Measurements from ENCODE around the gene HOXA5.

The HOXA5 gene

GRCh38 chr7:27185854-27186667 is 42.6 kb upstream of the HOXA5 start:
- Histone ChIP-seq H3K36me3 (ENCODE audit: control insufficient read depth in 2 of 2, insufficient read depth in 1 of 2, low read length in 2 of 2) (peaks cover 0 to 10% of the 10 kb centered on the region in 2 experiments; a peak in 2 of 3 replicates), H3K27ac (ENCODE audit: extremely low read depth, low read depth, low read length) (peak overlapping the region; percentile 99), H3K9me3 (ENCODE audit: control insufficient read depth, insufficient read depth, low read depth, low read length) (no peaks in the 10 kb centered on the region), H3K4me3 (ENCODE audit: low read depth, low read length) (peak overlapping the region; percentile 64), H3K4me1 (ENCODE audit: control insufficient read depth, insufficient read depth, low read length) (peaks cover 39% of the 10 kb centered on the region)
- ChIA-PET POLR2A (interaction anchor here (0.7 to 7.6 kb wide), 11 partner anchors 9 to 985 kb away, joined by 3 to 237 read pairs (median 3); partner anchors contain the start of genes CBX3, HIBADH, HOXA10 and HOXA13), CTCF (interaction anchor here (0.6 to 3.2 kb wide), 9 partner anchors 8 to 898 kb away, joined by 3 to 26 read pairs (median 4); partner anchors contain the start of genes HOXA13 and HOXA5)
- TF ChIP-seq ZNF837 (tag by site-specific recombination; IDR thresholded peaks at IDR 0.05) (0 out of 2 replicates have a peak, but pooled peaks have one; percentile 55), ZNF366 (tag by site-specific recombination; conservative IDR thresholded peaks at IDR 0.05) (peak; percentile 62), ZNF670 (tag by site-specific recombination; IDR thresholded peaks at IDR 0.05; ENCODE audit: low read depth) (no peak), ZNF394 (tag by site-specific recombination; IDR thresholded peaks at IDR 0.05; ENCODE audit: borderline replicate concordance) (peak; percentile 26; the same call in 1 of the 2 replicates), PRDM1 (tag by site-specific recombination; IDR thresholded peaks at IDR 0.05) (peak; percentile 86), ZNF23 (tag by site-specific recombination; IDR thresholded peaks at IDR 0.05; ENCODE audit: borderline replicate concordance) (no peak), ZNF747 (tag by site-specific recombination; IDR thresholded peaks at IDR 0.05) (no peak), ZNF2 (tag by site-specific recombination; IDR thresholded peaks at IDR 0.05) (peak; percentile 16), ZNF341 (tag by site-specific recombination; IDR thresholded peaks at IDR 0.05; ENCODE audit: low read depth) (peak; percentile 77), ZNF335 (tag by site-specific recombination; conservative IDR thresholded peaks at IDR 0.05) (peak; percentile 89), GLI2 (tag by site-specific recombination; IDR thresholded peaks at IDR 0.05; ENCODE audit: borderline replicate concordance, low read depth) (no peak), ZBTB48 (tag by site-specific recombination; IDR thresholded peaks at IDR 0.05) (peak; percentile 74), ZFHX2 (tag by site-specific recombination; conservative IDR thresholded peaks at IDR 0.05) (peak; percentile 41; the same call in 1 of the 2 replicates), ZNF529 (tag by site-specific recombination; IDR thresholded peaks at IDR 0.05; ENCODE audit: insufficient replicate concordance) (no peak), ZNF510 (tag by site-specific recombination; IDR thresholded peaks at IDR 0.05; ENCODE audit: insufficient replicate concordance) (no peak), ZNF423 (tag by site-specific recombination; IDR thresholded peaks at IDR 0.05) (no peak), ZNF629 (tag by site-specific recombination; IDR thresholded peaks at IDR 0.05) (no peak), KLF17 (tag by site-specific recombination; IDR thresholded peaks at IDR 0.05) (no peak), ZNF239 (tag by site-specific recombination; IDR thresholded peaks at IDR 0.05) (no peak), ZNF660 (tag by site-specific recombination; IDR thresholded peaks at IDR 0.05) (no peak), ZNF76 (tag by site-specific recombination; IDR thresholded peaks at IDR 0.05; ENCODE audit: borderline replicate concordance, low read depth) (0 out of 2 replicates have a peak, but pooled peaks have one; percentile 51), SALL2 (tag by site-specific recombination; IDR thresholded peaks at IDR 0.05; ENCODE audit: borderline replicate concordance) (no peak), ZNF132 (tag by site-specific recombination; IDR thresholded peaks at IDR 0.05; ENCODE audit: borderline replicate concordance) (no peak), ATF2 (tag by site-specific recombination; IDR thresholded peaks at IDR 0.05; ENCODE audit: low read depth) (no peak), ZNF223 (tag by site-specific recombination; IDR thresholded peaks at IDR 0.05) (no peak), GLIS1 (tag by site-specific recombination; IDR thresholded peaks at IDR 0.05) (peak; percentile 95), ZNF600 (tag by site-specific recombination; IDR thresholded peaks at IDR 0.05) (0 out of 2 replicates have a peak, but pooled peaks have one; percentile 37), SP2 (tag by site-specific recombination; IDR thresholded peaks at IDR 0.05) (peak; percentile 84), PRDM2 (tag by site-specific recombination; IDR thresholded peaks at IDR 0.05; ENCODE audit: borderline replicate concordance) (no peak), ZIC2 (tag by site-specific recombination; IDR thresholded peaks at IDR 0.05) (peak; percentile 43; the same call in 1 of the 2 replicates)
